Colonic mucosa (tissue), 4 donors: Measurements from ENCODE around the gene STK39. TPM values are rescaled to one million over a fixed set of nuclear protein-coding genes. Genes with fewer than 3 reads are reported as not detected.

Source experiments
- DNase-seq: peaks from one replicate; pipeline ENCODE4 v3.0.0-alpha.2; 2020
- H3K27ac ChIP-seq: fragments of 200-600 bp; one replicate; pipeline ENCODE4 v1.8.0; 2021
- H3K27me3 ChIP-seq: fragments of 200-600 bp; one replicate; pipeline ENCODE4 v1.8.0; 2021
- H3K36me3 ChIP-seq: fragments of 200-600 bp; one replicate; pipeline ENCODE4 v1.8.0; 2021
- H3K4me1 ChIP-seq: fragments of 200-600 bp; one replicate; pipeline ENCODE4 v1.8.0; 2021; ENCODE audit warnings: mild to moderate bottlenecking
- H3K4me3 ChIP-seq: fragments of 200-600 bp; one replicate; pipeline ENCODE4 v1.8.0; 2021
- H3K9ac ChIP-seq, 2 donors: one replicate each; pipeline ENCODE4 v1.7.0; 2013; ENCODE audit warnings: control low read depth in 2 of 2, low read depth in 2 of 2, low read length in 2 of 2
- H3K9me3 ChIP-seq: fragments of 200-600 bp; one replicate; pipeline ENCODE4 v1.8.0; 2021
- CTCF ChIP-seq: fragments of 200-600 bp; IDR thresholded peaks from one replicate; pipeline ENCODE4 v1.8.0; 2022; ENCODE audit warnings: antibody characterized with exemption, mild to moderate bottlenecking
- intact Hi-C: fragments of 100-400 bp; cut with DNase I; formaldehyde crosslinking; loops from one replicate; pipeline ENCODE4 v1.14.1; 2022
- total RNA-seq, 2 donors: library from RNA; stranded (reverse); fragmentation: NEBNext Ultra II Directional in 1 of 2; extraction: Animal tissue kit (Norgen Biotek cat#: 25700) in 1 of 2; gene quantifications; one replicate each; pipeline ENCODE4 v1.2.1, GENCODE V29; 2021
- donor health status: healthy.
- donor health status: DM: no; HTN: no; CAD: no.
- donor health status: DM: no; HTN: no; CAD: no.

The STK39 gene
- total RNA-seq, 2 donors from 2014 or later = 35.9 to 41.2 TPM

GRCh38 chr2:167966937-167967913 lies 280.2 kb downstream of the STK39 start:
- intact Hi-C loops = loop anchor here (5.0 kb wide), 1 partner anchor 150 kb away; no protein-coding TSS in a partner anchor

DNA sequence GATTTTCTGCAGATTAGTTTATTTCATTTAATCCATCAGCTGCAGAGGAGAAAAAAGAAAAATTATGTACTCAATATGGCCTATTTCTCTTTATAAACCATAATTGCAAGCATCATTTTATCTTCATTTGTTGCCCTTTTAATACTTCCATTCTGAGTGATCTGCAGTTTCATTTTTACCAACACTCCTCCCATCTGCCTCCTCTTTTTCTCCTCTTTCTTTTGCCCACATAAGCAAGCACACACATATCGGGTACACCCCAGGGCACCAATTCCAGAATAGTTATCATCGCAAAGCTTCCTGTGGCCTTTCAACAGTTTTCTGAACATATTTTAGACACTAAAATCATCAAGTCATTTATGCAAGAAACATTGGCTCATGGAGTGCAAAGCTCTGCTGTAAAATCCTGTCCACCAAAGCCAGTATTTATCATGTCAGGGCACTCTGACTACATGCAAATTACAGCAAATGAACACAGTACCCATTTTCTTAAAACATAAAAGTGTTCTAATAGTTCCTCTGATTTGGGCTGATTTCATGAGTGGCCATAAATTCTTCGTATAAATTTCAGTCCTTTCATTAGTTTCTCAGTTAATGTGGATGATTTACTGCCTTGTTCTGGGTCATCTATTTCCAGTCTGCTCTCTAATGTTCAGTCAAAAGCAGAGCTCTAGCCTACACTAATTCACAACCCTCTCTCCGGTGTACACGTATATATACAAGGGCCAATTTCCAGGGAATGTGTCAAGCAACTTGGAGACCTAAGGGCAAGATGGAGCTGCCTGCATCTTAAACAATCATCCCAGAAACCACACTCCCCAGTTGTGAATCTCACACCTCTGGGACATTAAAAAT lies 281.3 kb downstream of the STK39 start:
- Histone ChIP-seq H3K9me3 (no peaks in the 10 kb centered on the region), H3K4me1 (no peaks in the 10 kb centered on the region), H3K9ac (no peak overlapping the region), H3K36me3 (no peaks in the 10 kb centered on the region), H3K4me3 (no peak overlapping the region), H3K27me3 (no peaks in the 10 kb centered on the region), H3K27ac (no peak overlapping the region)
- intact Hi-C loops = loop anchor here (5.0 kb wide), 1 partner anchor 151 kb away; no protein-coding TSS in a partner anchor
- TF ChIP-seq CTCF = no peak
- no peak for DNase-seq

More at GRCh38 chr2:167966937-167967913, 280.2 kb downstream of the STK39 start:
- Histone ChIP-seq H3K27me3 (no peaks in the 10 kb centered on the region), H3K36me3 (no peaks in the 10 kb centered on the region), H3K9ac (no peak overlapping the region), H3K4me1 (no peaks in the 10 kb centered on the region), H3K4me3 (no peak overlapping the region), H3K9me3 (no peaks in the 10 kb centered on the region), H3K27ac (no peak overlapping the region)
- TF ChIP-seq CTCF = no peak
- DNase-seq = no peak

GRCh38 chr2:167964650-167965413 lies 282.6 kb downstream of the STK39 start:
- DNase-seq = no peak
- TF ChIP-seq CTCF = no peak
- no peaks in the 10 kb centered on the region for H3K9me3 ChIP-seq
- H3K27me3 ChIP-seq = no peaks in the 10 kb centered on the region
- no peak overlapping the region for H3K27ac ChIP-seq
- H3K36me3 ChIP-seq = no peaks in the 10 kb centered on the region
- no peak overlapping the region for H3K4me3 ChIP-seq
- H3K9ac ChIP-seq = no peak overlapping the region
- intact Hi-C loops = loop anchor here (5.0 kb wide), 1 partner anchor 152 kb away; no protein-coding TSS in a partner anchor
- no peaks in the 10 kb centered on the region for H3K4me1 ChIP-seq

DNA sequence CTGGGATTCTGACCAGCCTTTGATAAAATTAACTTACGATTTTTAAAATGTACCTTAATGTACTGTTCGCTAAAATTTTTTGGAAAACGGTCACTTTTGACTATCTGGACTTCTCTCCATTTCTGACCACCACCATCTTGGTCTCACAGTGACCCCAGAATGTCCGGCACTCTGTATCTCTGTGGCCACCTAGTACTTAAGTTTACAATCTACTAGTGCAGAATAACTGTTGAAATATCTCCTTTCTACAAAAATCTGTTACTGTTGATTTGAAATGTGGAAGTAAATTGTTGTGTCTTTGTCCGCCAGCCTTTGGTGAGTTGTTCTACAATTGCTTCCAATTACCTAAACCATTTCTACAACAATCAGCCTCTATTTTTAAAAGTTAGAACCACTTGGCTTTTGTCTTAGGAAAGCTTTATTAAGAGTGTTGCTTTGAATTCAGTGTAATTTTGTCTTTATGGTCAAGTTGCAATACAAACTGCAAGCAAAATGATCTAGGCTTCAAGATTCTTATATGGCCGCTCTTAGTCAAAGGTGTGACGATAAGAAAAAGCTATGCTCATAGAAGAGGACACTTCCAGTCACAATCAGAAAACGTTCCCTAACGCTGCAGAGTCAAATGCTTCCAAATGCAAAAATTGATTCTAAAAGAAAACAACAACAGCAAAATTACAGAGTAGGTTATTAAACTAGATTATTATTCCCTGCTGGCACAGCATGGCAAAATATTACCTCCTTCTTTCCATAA lies 283.3 kb downstream of the STK39 start:
- TF ChIP-seq CTCF = no peak
- Histone ChIP-seq H3K4me3 (no peak overlapping the region), H3K9ac (no peak overlapping the region), H3K27me3 (no peaks in the 10 kb centered on the region), H3K4me1 (no peaks in the 10 kb centered on the region), H3K36me3 (no peaks in the 10 kb centered on the region), H3K9me3 (no peaks in the 10 kb centered on the region), H3K27ac (no peak overlapping the region)
- no peak for DNase-seq
- intact Hi-C loops = no loop called here
